Measurements from ENCODE around the gene CEP170B. TPM values are rescaled to one million over a fixed set of nuclear protein-coding genes. Genes with fewer than 3 reads are reported as not detected.

CEP170B gene
- polyA plus RNA-seq, 4 donors: 3.6 to 21.2 (median 11.1) TPM

DNA sequence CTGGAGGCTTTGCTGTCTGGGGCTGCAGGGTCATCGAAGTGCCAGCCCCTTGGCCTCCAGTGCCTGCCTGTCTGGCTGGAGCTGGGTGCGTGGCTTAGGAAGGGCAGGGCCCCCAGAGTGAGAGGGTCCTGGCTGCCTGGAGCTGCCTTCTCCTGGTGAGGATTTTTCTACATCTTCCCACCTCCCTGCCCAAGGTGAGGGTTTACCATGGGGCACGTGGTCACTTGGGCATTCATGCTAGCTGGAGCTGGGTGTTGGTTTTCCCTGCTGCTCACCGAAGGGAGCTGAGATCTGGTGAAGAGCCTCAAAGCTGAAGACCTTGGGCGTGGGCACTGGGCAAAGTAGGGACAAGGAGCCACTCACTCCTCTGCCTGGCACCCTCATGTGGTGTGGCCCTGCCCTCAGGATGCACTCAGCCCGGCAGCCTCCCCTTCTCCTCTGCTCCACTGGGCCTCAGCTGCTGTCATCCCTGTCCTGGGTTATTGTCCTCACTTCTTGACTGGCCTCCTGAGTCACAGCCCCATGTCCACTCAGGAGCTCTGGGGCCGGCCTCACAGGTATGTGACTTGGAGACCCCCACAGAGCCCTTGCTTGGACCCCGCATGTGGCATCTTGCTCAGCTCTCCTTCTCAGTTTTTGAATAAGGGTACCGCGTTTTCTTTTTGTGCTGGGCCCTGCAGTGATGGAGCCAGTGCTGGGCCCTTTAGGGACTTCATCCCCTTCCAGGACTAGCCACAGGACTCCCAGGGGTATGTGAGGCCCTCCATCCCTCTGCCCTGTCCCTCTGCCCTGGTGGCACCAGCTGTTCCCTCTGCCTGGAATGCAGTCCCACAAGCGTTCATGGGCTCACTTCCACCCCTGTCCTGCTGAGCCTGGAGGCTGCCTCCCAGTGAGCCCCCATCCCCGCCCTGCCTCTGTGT is 1.6 kb downstream of the CEP170B start:
- DNase-seq (ENCODE audit: low read depth in 4 of 4, low spot score in 3 of 4): no peak

DNA sequence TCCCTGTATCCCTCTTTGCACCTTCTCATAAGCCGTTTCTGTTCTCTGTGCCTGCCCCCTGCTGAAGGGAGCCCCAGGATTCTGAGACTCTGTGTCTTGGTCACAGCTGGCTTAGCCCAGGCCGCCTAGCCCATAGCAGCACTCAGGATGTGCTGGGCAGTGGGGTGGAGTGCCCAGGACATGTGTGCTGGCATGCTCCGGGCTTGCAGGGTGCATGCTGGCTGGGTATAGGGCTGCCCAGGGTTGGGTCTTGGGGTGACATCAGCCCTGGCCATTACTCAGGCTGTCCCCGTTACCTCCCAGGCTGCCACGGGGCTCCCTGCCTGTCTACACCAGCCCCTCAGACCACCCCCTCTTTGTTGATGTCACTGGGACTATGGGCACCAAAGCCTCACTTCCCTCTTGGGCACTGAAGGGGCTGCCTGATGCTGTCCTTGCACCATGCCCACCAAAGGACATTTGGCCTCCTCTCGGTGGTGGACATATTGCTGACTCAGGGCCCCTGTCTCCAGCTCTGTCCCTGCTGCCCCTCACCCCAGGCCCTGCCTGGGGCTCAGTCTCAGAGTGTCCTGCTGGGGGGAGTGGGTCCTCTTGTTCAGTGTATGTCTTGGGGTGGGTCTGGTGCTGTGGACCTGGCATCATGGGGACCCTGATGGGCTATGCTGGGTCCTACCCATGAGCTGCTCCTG is 2.4 kb downstream of the CEP170B start:
- DNase-seq (ENCODE audit: low read depth in 4 of 4, low spot score in 3 of 4): no peak

DNA sequence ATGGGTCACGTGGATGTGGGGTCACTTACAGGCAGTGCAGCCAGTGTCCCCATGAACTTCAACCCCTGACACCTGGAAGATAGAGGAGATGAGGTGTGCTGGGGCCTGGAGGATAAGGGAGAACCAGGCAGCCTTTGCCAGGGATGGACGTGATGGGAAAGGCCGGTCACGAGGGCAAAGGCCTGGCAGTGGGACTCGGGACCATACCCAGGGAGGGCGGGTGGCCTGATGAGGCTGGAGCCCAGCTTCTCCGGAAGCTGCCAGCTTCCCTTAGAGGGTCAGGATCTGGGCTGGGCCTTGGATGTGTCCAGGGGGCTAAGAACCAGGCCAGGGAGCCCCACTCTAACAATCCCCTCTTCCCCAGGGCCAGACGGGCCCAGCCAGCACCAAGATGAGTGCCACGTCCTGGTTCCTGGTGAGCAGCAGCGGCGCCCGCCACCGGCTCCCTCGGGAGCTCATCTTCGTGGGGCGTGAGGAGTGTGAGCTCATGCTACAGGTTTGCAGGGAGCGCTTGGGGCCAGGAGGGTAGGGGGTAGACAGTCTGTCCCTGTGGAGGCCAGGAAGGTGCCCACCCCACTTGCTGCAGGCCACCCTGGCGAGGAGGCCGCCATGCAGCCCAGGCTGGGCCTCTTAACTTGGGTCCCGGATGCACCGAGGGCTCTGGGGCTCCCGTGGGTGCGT is 3.1 kb downstream of the CEP170B start:
- no peak for DNase-seq (ENCODE audit: low read depth in 4 of 4, low spot score in 3 of 4)

DNA sequence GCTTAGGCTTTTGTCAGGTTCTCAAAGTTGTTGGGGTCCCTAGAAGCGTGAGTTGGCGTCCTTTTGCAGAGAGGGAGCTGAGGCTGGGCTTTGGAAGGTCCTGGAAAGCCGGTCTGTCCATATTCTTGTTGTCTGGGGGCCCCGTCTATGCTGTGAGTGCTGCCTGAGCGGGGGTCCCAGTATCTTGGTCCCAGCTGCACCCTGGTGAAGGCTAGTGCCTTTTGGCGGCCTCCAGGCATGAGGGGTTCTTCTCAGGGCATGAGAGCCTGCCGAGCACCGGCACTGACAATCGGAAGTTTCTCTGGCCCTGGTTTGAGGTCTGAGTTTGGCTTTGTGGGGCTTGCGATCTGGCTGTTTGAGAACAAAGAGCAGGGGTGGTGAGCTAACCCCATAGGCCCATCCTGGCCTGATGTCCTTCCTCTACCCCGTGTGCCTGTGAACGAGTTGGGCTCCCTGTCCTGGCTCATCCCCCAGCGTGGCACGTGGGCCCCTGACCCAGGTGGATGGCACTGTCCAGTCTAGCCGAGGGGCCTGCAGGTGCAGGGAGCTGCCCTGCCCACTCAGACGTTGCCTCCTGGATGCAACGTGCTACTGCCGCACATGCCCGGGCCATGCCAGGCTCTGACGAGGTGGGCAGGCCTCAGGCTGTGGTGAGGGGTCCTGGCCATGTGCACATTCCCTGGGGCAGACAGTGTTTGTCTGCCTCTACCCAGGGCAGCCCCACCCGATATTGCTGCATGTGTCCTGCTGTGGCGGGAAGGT is 3.9 kb downstream of the CEP170B start:
- DNase-seq (ENCODE audit: low read depth in 4 of 4, low spot score in 3 of 4): no peak

DNA sequence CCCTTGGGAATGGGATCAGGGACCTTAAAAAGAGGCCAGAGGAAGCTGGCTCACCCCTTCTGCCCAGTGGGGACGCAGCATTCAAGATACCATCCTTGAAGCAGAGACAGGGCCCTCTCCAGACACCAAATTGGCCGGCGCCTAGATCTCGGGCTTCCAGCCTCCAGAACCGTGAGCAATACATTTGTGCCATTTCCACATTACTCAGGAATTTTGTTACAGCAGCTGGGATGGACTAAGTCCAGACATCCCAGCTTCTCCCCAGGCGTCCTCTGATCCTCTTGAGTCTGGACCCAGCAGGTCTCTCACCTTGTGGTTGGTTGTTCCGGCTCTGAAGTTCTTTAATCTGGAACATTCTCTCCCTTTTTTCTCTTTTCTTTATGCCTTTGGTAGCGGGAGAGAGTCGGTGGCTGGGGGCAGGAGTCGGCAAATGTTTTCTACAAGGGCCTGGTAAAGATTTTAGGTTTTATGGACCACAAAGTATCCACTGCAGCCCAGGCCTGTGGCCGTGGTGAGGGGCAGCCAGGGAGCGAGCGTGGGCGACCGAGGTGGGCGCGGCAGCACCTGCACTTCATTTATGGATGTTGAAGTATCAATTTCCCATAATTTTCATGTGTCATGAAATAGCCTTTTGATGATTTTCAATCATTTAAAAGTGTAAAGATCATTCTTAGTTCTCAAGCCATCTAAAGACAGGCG is 4.8 kb downstream of the CEP170B start:
- no peak for DNase-seq (ENCODE audit: low read depth in 4 of 4, low spot score in 3 of 4)

DNA sequence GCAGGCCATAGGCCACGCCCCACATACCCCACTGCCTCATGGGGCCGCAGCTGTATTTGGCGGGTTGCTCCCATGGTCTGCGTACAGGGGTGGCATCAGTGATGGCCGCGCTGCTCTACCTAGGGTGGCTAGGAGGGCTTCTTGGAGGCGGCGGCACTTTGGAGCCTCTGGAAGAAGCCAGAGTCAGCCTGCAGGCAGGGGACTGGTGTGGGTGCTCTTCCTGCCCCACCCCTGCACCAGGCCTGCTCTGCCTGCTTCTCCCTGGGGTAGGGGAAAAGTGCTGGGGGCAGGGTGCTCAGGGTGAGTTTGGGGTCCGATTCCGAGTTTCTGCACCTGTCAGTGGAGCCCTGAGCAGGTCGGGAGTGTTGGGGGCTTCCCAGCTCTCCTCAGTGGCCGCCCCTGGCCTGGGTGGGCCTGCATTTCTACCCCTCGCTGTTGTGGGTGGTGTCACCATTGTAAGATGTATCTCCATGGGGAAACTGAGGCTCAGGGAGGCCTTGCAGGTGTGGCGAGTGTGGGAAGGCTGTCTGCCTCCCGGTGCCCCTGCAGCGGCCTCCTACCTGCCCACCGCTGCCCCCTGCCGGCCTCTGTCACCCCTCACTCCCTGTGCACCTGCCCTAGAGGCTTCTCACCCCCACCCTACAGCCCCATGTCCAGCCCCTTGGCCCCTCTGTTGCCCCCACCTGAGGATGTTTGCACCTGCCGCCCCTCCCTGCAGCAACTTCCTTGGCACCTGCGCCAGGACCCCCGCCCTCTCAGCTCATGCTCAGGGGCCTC is 5.5 kb downstream of the CEP170B start:
- DNase-seq (ENCODE audit: low read depth in 4 of 4, low spot score in 3 of 4): no peak

DNA sequence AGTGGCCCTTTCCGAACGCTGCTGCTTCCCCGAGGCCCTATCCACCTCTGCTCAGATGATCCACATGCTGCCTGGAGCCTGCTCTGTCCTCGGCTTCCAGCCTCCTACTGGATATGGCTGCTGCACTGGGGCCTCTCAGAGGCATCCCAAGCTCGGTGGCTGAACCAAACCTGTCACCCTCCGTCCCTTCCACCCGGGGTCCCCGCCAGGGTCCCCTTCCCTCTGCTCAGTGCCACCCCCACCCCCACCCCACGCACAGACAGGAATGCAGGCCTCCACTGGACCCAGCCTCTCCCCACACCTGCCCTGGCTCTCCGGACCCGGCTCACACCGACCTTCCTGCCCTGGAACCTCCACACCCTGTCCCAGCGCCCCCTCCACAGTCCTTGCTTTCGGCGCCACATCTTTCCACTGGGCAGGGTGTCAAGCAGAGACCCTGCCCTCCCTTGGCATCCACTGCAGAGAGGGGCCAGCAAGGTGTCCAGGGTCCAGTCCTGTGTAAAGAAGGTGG is 6.1 kb downstream of the CEP170B start:
- DNase-seq (ENCODE audit: low read depth in 4 of 4, low spot score in 3 of 4): no peak

DNA sequence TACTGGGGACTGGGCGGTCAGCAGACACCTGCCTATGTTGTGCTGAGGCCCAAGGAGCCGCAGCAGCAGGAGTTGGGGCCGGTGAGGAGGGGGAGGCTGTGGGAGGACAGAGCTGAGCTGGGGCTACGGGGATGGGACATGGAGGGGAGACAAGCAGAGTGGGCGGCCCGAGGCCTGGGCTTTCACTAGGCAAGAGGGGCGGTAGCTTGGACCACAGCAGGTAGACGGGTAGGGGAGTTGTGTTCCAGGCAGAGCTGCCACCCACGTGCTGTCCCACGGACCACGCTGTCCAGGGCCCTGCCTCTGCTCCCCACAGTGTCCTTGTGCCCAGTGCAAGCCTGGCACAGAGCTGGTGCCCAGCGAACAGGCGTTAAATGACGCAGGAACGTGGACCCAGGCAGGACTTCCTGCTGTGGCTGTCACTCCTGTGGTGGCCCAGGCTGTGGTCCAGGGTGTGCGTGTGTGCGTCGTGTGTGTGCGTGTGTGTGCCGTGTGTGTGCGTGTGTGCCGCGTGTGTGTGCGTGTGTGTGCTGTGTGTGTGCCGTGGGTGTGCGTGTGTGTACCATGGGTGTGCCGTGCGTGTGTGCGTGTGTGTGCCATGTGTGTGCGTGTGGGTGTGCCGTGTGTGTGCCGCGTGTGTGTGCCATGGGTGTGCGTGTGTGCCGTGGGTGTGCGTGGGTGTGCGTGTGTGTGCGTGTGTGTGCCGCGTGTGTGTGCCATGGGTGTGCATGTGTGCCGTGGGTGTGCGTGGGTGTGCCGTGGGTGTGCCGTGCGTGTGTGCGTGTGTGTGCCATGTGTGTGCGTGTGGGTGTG is 6.8 kb downstream of the CEP170B start:
- no peak for DNase-seq (ENCODE audit: low read depth in 4 of 4, low spot score in 3 of 4)

DNA sequence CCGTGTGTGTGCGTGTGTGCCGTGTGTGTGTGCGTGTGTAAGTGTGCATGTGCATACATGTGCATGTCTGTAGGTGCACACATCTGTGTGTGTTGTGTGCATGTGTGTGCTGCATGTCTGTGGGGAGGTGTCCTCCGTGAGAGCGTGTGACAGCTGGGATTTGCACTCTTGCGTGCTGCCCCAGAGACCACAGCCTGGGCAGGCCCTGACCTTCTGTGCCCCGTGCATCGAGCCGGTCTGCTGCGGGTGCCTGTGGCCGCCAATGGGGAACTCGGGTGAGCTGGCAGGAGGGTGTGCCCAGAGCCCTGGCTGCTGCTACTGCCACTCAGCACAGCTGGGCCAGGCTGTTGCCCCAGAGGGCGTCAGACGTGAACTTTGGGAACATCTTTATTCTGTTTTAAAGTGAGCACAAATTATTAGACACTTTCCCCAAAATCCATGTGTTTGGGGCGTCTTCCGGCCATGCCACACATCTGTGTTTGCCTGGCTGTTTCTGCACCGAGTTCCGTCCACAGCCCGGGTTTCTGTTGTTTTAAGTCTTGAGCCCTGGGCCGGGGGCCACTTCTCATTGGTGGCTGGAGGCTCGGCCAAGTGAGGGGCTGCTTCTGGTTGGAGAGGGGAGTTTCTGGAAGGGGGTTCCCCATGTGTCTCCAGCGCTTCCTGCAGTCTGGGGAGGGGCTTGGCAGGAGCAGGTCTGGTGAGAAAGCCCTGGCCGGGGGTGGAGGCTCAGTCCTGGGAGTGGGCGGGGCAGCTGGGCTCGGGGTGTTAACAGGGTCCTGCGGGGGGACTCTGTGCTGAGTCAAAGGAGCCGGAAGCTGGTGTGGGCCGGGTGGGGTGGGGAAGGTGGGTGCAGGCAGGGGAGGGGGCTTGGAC is 7.6 kb downstream of the CEP170B start:
- no peak for DNase-seq (ENCODE audit: low read depth in 4 of 4, low spot score in 3 of 4)

DNA sequence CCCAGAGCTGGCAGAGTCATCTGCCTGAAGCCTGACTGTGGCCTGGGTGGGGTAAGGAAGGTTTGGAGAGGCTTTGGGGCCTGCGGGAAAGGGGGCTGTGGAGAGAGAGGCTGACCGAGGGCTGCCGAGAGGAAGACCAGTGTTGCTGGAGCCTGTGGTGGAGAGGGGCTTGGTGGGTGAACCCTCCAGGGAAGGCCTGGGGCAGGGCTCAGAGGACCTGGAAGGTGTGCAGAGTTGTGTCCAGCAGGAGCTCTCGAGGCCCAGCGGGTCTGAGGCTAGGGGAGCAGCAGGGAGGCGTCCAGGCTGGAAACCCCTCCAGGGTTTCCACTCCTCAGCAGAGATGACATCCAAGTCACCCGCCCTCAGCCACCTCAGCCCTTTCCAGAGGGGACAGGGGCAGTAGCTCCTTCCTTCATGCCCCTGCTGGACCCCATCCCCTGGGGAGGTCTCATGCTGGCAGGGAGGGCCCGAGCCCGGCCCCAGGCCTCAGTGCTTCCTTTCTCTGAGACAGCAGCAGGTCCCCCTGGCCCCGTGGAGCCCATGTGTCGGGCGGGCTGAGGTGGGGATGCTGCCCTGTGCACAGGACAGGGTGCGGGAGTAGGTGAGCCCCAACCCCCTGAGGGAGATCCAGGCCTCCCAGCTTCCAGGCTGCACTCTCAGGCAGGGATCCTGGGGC is 8.4 kb downstream of the CEP170B start:
- DNase-seq (ENCODE audit: low read depth in 4 of 4, low spot score in 3 of 4): no peak

DNA sequence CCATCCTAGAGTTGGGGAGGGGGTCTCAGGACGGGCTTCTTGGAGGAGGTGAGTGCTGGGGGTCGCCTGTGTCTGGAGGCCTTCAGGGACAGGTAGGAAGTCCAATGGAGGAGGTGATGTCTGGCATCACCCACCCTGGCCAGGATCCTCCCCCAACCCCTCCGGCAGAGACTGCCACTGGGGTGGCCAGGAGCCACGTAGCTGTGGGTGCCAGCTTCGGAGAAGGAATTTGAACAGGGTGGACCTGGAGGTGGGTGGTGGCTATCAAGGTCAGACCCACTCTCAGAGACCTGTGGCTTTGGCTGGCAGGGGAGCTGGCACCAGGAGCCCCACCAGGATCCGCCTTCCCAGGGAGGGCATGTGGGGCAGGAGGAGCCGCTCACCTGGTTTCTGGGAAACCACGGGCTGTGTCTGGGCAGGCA is 9.1 kb downstream of the CEP170B start:
- DNase-seq (ENCODE audit: low read depth in 4 of 4, low spot score in 3 of 4): no peak

DNA sequence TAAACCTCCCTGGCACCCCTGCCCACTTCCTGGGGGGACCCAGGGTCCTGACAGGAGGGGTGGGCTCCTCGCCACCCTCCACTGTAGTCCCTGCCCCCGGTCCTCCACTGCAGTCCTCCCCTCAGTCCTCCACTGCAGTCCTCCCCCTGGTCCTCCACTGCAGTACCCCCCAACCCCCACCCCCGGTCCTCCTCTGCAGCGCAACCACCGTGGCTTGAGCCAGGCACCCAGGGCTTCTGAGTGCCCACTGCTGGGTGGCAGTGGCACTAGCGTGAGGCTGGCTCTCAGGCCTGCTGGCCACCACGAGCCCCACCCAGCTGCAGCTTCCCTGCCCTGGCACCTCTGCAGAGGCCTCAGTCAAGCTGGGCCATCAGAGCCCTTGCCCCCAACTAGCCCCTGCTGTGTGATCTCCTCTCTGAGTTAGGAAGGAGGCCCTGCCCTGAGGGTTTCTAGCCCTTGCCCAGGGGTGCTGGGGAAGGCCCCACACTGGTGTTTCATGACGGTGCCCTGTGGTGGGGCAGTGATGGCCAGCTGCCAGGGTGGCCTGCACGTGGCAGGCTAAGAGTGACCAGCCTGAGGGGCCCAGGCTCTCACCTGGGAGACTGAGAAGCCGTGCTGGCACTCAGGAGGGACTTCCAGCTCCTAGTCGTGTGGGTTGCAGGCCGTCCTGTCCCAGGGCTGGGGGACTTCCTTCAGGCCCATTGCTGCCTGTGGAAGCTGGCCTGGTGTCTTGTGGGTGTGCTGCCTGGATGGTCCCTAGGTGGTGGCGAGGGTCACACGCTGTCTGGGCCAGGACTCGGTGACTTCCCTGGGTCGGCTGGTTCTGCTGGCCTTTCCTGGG is 9.7 kb downstream of the CEP170B start:
- DNase-seq (ENCODE audit: low read depth in 4 of 4, low spot score in 3 of 4): no peak

DNA sequence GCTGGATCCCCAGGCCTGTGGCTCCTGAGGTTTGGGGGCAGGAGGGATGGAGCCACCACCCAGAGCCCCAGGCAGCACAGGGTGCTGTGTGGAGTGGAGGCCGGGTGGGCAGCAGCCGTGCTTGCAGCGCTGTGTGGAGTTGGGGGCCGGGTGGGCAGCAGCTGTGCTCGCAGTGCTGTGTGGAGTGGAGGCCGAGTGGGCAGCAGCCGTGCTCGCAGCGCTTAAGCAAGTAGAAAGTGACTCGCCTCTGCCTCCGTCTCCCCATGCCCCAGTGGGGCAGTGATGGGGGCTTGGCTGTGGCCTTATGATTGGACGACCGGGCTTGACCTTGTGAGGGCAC is 10.3 kb downstream of the CEP170B start:
- no peak for DNase-seq (ENCODE audit: low read depth in 4 of 4, low spot score in 3 of 4)

DNA sequence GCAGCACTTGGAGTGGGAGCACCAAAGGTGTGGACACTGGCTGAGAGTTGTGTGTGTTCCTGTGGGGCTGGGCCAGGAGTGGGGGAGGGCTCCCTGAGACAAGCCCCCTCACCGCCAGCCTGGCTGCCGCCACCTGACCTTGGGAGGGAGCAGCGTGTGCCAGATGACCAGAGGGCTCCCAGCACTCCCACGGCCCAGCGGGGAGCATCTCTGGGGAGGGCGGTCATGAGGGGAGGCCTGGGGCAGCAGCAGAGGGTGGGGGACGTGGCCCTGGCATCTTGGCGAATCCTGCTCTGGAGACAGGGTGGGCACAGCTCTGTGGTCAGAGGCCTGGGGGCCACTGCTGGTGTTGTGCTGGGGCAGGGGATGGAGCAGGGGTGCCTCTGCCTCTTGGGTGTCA is 10.7 kb downstream of the CEP170B start:
- no peak for DNase-seq (ENCODE audit: low read depth in 4 of 4, low spot score in 3 of 4)

DNA sequence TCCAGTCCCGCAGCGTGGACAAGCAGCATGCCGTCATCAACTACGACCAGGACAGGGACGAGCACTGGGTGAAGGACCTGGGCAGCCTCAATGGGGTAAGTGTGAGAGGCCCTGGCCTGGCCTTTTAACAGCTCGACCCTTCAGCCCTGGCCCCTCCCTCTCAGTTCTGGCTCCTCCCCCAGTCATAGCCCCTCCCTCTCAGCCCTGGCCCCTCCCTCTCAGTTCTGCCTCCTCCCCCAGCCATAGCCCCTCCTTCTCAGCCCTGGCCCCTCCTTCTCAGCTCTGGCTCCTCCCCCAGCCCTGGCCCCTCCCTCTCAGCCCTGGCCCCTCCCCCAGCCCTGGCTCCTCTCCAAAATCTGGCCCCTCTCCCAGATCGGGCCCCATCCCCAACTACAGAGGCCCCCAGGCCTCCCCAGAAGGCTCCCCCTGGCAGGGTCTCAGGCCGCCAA is 11.2 kb downstream of the CEP170B start:
- DNase-seq (ENCODE audit: low read depth in 4 of 4, low spot score in 3 of 4): no peak
